GM12878 (cell line): ENCODE measurements around the gene HYDIN.

Experiments used
- FOS ChIP-seq: IDR thresholded peaks from 3 replicates; pipeline ENCODE4 v1.6.1; 2011; ENCODE audit warnings: borderline replicate concordance; ENCODE audit not compliant: insufficient read length; ENCODE audit errors: extremely low read depth
- KLF5 ChIP-seq: fragments of 450-650 bp; IDR thresholded peaks from 2 replicates; pipeline ENCODE4 v1.6.1; 2014; ENCODE audit warnings: mild to moderate bottlenecking; ENCODE audit not compliant: partially characterized antibody
- YY1 ChIP-seq: IDR thresholded peaks from 2 replicates; pipeline ENCODE4 v1.6.1; 2011; ENCODE audit warnings: low read depth, mild to moderate bottlenecking, low read length
- TF ChIP-seq, protein P1 (sequence below): fragments of 450-650 bp; IDR thresholded peaks from 2 replicates; pipeline ENCODE4 v1.6.1; 2017; ENCODE audit warnings: mild to moderate bottlenecking, low read depth, inconsistent platforms; ENCODE audit not compliant: poor library complexity, severe bottlenecking

GRCh38 chr16:70766658-70767057 lies 463.9 kb downstream of the HYDIN start:
- TF ChIP-seq YY1 = no peak
- no peak for TF ChIP-seq KLF5
- TF ChIP-seq, protein P1, sequence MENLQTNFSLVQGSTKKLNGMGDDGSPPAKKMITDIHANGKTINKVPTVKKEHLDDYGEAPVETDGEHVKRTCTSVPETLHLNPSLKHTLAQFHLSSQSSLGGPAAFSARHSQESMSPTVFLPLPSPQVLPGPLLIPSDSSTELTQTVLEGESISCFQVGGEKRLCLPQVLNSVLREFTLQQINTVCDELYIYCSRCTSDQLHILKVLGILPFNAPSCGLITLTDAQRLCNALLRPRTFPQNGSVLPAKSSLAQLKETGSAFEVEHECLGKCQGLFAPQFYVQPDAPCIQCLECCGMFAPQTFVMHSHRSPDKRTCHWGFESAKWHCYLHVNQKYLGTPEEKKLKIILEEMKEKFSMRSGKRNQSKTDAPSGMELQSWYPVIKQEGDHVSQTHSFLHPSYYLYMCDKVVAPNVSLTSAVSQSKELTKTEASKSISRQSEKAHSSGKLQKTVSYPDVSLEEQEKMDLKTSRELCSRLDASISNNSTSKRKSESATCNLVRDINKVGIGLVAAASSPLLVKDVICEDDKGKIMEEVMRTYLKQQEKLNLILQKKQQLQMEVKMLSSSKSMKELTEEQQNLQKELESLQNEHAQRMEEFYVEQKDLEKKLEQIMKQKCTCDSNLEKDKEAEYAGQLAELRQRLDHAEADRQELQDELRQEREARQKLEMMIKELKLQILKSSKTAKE = no peak
- TF ChIP-seq FOS = no peak
